ENCODE data around the gene PIK3CB. TPM values are rescaled to one million over a fixed set of nuclear protein-coding genes. Genes with fewer than 3 reads are reported as not detected.

PIK3CB gene
- total and polyA plus RNA-seq, 4 donors = 12.8 to 41.9 (median 27.5) TPM

DNA sequence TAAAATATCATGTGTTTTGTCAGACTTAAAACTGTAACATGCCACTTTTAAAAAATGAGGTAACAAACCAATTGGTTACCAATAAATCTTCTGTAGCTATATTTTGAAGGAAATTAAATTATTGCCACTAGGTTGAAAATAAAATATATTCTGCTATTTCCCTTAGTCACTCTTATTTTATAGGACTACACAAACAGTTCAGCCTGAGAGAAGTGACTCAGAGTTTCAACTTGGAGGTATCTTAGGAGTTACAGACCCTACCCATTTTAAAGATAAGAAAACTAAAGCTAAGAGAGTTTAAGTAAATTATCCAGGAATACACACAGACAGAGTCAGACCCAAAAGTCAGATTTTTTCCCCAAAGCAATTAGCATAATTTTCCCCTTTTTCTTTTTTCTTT lies 65.1 kb downstream of the PIK3CB start:
- no peaks in the 10 kb centered on the region for H3K27me3 ChIP-seq (ENCODE audit: control insufficient read depth in 3 of 3, insufficient read depth in 3 of 3, low read length in 2 of 3)
- H3K9ac ChIP-seq (ENCODE audit: insufficient read depth in 1 of 2, low read length in 2 of 2) = no peak overlapping the region
- ATAC-seq (ENCODE audit: insufficient read depth, low FRiP score) (no peak), DNase-seq (no peak)
- TF ChIP-seq, protein P1, sequence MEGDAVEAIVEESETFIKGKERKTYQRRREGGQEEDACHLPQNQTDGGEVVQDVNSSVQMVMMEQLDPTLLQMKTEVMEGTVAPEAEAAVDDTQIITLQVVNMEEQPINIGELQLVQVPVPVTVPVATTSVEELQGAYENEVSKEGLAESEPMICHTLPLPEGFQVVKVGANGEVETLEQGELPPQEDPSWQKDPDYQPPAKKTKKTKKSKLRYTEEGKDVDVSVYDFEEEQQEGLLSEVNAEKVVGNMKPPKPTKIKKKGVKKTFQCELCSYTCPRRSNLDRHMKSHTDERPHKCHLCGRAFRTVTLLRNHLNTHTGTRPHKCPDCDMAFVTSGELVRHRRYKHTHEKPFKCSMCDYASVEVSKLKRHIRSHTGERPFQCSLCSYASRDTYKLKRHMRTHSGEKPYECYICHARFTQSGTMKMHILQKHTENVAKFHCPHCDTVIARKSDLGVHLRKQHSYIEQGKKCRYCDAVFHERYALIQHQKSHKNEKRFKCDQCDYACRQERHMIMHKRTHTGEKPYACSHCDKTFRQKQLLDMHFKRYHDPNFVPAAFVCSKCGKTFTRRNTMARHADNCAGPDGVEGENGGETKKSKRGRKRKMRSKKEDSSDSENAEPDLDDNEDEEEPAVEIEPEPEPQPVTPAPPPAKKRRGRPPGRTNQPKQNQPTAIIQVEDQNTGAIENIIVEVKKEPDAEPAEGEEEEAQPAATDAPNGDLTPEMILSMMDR (IDR thresholded peaks at IDR 0.05; ENCODE audit: control extremely low read depth, extremely low read depth) = no peak
- no peak overlapping the region for H3K27ac ChIP-seq (ENCODE audit: low read depth in 1 of 2, low read length in 1 of 2)
- H3K4me1 ChIP-seq (ENCODE audit: control insufficient read depth in 5 of 5, insufficient read depth in 5 of 5, low read length in 5 of 5) = peaks cover 0 to 4% (median 0%) of the 10 kb centered on the region in 5 donors
- H3K9me3 ChIP-seq (ENCODE audit: control insufficient read depth in 4 of 4, insufficient read depth in 3 of 4, low read length in 3 of 4) = peaks cover 0 to 15% (median 3%) of the 10 kb centered on the region in 4 donors
- H3K4me3 ChIP-seq = no peak overlapping the region
- H3K36me3 ChIP-seq (ENCODE audit: control insufficient read depth in 4 of 4, insufficient read depth in 4 of 4, low read length in 4 of 4) = peaks cover 0 to 7% (median 5%) of the 10 kb centered on the region in 4 donors

DNA sequence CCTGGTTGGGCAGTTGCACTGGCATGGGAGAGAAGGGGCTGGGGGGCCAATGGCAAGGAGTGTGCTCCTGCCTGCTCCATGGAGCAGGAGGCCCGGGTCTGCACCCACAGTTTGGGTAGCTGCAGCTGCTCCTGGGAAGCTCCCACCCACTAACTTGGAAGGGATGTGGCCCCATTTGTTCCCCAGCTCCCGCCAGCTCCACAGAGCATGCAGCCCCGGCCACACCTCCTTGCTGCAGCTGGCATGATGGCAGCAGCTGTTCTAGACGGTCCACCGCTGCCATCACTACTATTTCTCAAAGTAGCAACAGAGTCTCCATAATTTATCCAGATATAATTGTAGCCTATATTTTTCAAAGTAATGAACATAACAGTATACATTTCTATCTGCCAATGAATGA lies 65.8 kb downstream of the PIK3CB start:
- ATAC-seq (ENCODE audit: insufficient read depth, low FRiP score) = no peak
- WGBS, 2 donors = 98 to 99% methylated on average over 5 of the region's 5 CpGs
- Histone ChIP-seq H3K9ac (ENCODE audit: insufficient read depth in 1 of 2, low read length in 2 of 2) (no peak overlapping the region), H3K27ac (ENCODE audit: low read depth in 1 of 2, low read length in 1 of 2) (no peak overlapping the region), H3K36me3 (ENCODE audit: control insufficient read depth in 4 of 4, insufficient read depth in 4 of 4, low read length in 4 of 4) (peaks cover 0 to 7% (median 5%) of the 10 kb centered on the region in 4 donors), H3K9me3 (ENCODE audit: control insufficient read depth in 4 of 4, insufficient read depth in 3 of 4, low read length in 3 of 4) (peaks cover 0 to 15% (median 3%) of the 10 kb centered on the region in 4 donors), H3K27me3 (ENCODE audit: control insufficient read depth in 3 of 3, insufficient read depth in 3 of 3, low read length in 2 of 3) (no peaks in the 10 kb centered on the region), H3K4me1 (ENCODE audit: control insufficient read depth in 5 of 5, insufficient read depth in 5 of 5, low read length in 5 of 5) (peaks cover 0 to 1% (median 0%) of the 10 kb centered on the region in 5 donors), H3K4me3 (no peak overlapping the region)
- no peak for DNase-seq
- TF ChIP-seq, protein P1 (IDR thresholded peaks at IDR 0.05; ENCODE audit: control extremely low read depth, extremely low read depth) = no peak

DNA sequence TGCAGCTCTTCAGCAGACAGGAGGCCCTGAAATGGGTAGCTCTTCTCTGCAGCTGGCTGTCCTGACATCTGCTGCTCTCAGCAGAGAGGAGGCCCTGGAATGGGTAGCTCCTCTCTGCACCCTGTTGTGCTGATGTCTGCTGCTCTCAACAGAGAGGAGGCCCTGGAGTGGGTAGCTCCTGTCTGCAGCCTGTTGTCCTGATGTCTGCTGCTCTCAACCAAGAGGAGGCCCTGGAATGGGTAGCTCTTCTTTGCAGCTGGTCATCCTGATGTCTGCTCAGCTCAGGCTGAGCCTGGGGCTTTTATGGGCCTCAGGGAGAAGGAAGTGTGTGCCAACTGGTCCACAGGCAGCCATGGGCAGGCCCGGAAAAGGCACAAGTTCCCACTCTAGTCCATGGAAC lies 66.6 kb downstream of the PIK3CB start:
- no peak overlapping the region for H3K27ac ChIP-seq (ENCODE audit: low read depth in 1 of 2, low read length in 1 of 2)
- peak in 1 of 3 donors; percentile 2 for DNase-seq
- no peak overlapping the region for H3K4me3 ChIP-seq
- peaks cover 0 to 15% (median 3%) of the 10 kb centered on the region in 4 donors for H3K9me3 ChIP-seq (ENCODE audit: control insufficient read depth in 4 of 4, insufficient read depth in 3 of 4, low read length in 3 of 4)
- 85 to 98% methylated on average over 1 of the region's 1 CpG for WGBS, 2 donors
- H3K27me3 ChIP-seq (ENCODE audit: control insufficient read depth in 3 of 3, insufficient read depth in 3 of 3, low read length in 2 of 3) = no peaks in the 10 kb centered on the region
- H3K9ac ChIP-seq (ENCODE audit: insufficient read depth in 1 of 2, low read length in 2 of 2) = no peak overlapping the region
- H3K4me1 ChIP-seq (ENCODE audit: control insufficient read depth in 5 of 5, insufficient read depth in 5 of 5, low read length in 5 of 5) = peaks cover 0 to 1% (median 0%) of the 10 kb centered on the region in 5 donors
- TF ChIP-seq, protein P1 (IDR thresholded peaks at IDR 0.05; ENCODE audit: control extremely low read depth, extremely low read depth) = no peak
- no peak for ATAC-seq (ENCODE audit: insufficient read depth, low FRiP score)
- H3K36me3 ChIP-seq (ENCODE audit: control insufficient read depth in 4 of 4, insufficient read depth in 4 of 4, low read length in 4 of 4) = peaks cover 0 to 7% (median 5%) of the 10 kb centered on the region in 4 donors

All from lung (tissue), 12 donors.